Ishikawa (cell line): ENCODE data around the gene HMGN2.

Source experiments
- CEBPB ChIP-seq: IDR thresholded peaks from 2 replicates; pipeline ENCODE4 v1.6.1; 2012
- CREB1 ChIP-seq: IDR thresholded peaks from 2 replicates; pipeline ENCODE4 v1.6.1; 2012; ENCODE audit warnings: low read depth
- EGR1 ChIP-seq: IDR thresholded peaks from 2 replicates; pipeline ENCODE4 v1.6.1; 2012
- EP300 ChIP-seq: IDR thresholded peaks from 2 replicates; pipeline ENCODE4 v1.6.1; 2012; ENCODE audit warnings: borderline replicate concordance
- FOXM1 ChIP-seq: IDR thresholded peaks from 2 replicates; pipeline ENCODE4 v1.6.1; 2012; ENCODE audit warnings: low read depth, borderline replicate concordance
- RAD21 ChIP-seq: IDR thresholded peaks from 2 replicates; pipeline ENCODE4 v1.6.1; 2012; ENCODE audit warnings: low read depth
- REST ChIP-seq: IDR thresholded peaks from 2 replicates; pipeline ENCODE4 v1.6.1; 2012; ENCODE audit warnings: low read depth, mild to moderate bottlenecking
- TEAD4 ChIP-seq: IDR thresholded peaks from 2 replicates; pipeline ENCODE4 v1.6.1; 2012
- YY1 ChIP-seq: IDR thresholded peaks from 2 replicates; pipeline ENCODE4 v1.6.1; 2012; ENCODE audit warnings: low read depth
- ZBTB7A ChIP-seq: IDR thresholded peaks from 2 replicates; pipeline ENCODE4 v1.6.1; 2012; ENCODE audit warnings: low read depth
- TF ChIP-seq, protein P1 (sequence below): IDR thresholded peaks from 2 replicates; pipeline ENCODE4 v1.6.1; 2012

DNA sequence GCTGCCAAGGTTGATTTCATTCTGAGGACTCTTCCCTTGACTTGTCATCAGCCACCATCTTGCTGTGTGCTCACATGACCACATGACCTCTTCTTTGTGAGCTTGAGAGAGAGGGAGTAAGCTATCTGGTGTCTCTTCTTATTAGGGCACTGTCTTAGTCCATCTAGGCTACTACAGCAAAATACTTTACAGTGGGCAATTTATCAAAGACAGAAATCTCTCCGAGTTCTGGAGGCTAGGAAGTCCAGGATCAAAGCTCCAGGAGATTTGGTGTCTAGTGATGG, 45.5 kb downstream of the HMGN2 start:
- TF ChIP-seq RAD21 (no peak), FOXM1 (no peak), ZBTB7A (no peak), EP300 (no peak), EGR1 (no peak), REST (no peak), CEBPB (no peak), YY1 (no peak), CREB1 (no peak), TEAD4 (no peak)
- TF ChIP-seq, protein P1, sequence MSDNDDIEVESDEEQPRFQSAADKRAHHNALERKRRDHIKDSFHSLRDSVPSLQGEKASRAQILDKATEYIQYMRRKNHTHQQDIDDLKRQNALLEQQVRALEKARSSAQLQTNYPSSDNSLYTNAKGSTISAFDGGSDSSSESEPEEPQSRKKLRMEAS: no peak
